IMR-90 (cell line): ENCODE measurements around the gene SPI1. TPM values are rescaled to one million over a fixed set of nuclear protein-coding genes. Genes with fewer than 3 reads are reported as not detected.
A peak's percentile ranks its signal among the peaks of the same experiment; 100 is the strongest.

Source experiments
- ATAC-seq: fragments of 200-7000 bp; cut with Tn5 transposase; 2 replicates; pipeline ENCODE4 v1.9.1; 2020; ENCODE audit warnings: low read depth, mild to moderate bottlenecking, moderate library complexity
- BruUV-seq: library from RNA; stranded (reverse); fragments of 400-500 nt; replicated peaks from 2 replicates; lab custom pipeline; 2021; lab: Mats Ljungman, UMichigan
- CTCF ChIA-PET: fragments of 300-600 bp; formaldehyde crosslinking; extraction: SDS; loops from one replicate; lab custom pipeline; 2021; ENCODE audit warnings: antibody characterized with exemption; lab: Yijun Ruan, JAX
- POLR2A ChIA-PET: fragments of 300-600 bp; sonication (Branson Sonifier 250); formaldehyde crosslinking; loops from one replicate; lab custom pipeline; 2022; ENCODE audit warnings: antibody characterized with exemption; ENCODE audit not compliant: unreplicated experiment; lab: Charles Lee
- DNase-seq: peaks from one replicate; pipeline ENCODE4 v3.0.0; 2013
- H2AFZ ChIP-seq: replicated peaks from 2 replicates; pipeline ENCODE3; 2013; ENCODE audit warnings: low read length, mild to moderate bottlenecking; ENCODE audit not compliant: poor library complexity
- H2AK5ac ChIP-seq: 2 replicates; pipeline ENCODE4 v1.6.1; 2013; ENCODE audit warnings: low read depth, low read length, inconsistent platforms
- H2AK9ac ChIP-seq: replicated peaks from 2 replicates; pipeline ENCODE3; 2013; ENCODE audit warnings: mild to moderate bottlenecking, low read depth, low read length, moderate library complexity; ENCODE audit not compliant: poor library complexity
- H2BK120ac ChIP-seq: 2 replicates; pipeline ENCODE4 v1.6.1; 2013; ENCODE audit warnings: low read depth, low read length, inconsistent platforms
- H2BK15ac ChIP-seq: 3 replicates; pipeline ENCODE4 v1.6.1; 2013; ENCODE audit warnings: low read depth, low read length, inconsistent platforms
- H2BK20ac ChIP-seq: 2 replicates; pipeline ENCODE4 v1.6.1; 2013; ENCODE audit warnings: low read depth, mild to moderate bottlenecking, inconsistent platforms, low read length, moderate library complexity
- H2BK5ac ChIP-seq: 2 replicates; pipeline ENCODE4 v1.6.1; 2013; ENCODE audit warnings: mild to moderate bottlenecking, low read depth, low read length, inconsistent platforms; ENCODE audit not compliant: poor library complexity, severe bottlenecking
- H3K14ac ChIP-seq: replicated peaks from 2 replicates; pipeline ENCODE4 v1.6.1; 2013; ENCODE audit warnings: low read depth, low read length, inconsistent platforms
- H3K18ac ChIP-seq: 2 replicates; pipeline ENCODE4 v1.6.1; 2013; ENCODE audit warnings: low read depth, low read length, control low read depth
- H3K23ac ChIP-seq: 2 replicates; pipeline ENCODE4 v1.6.1; 2013; ENCODE audit warnings: low read depth, low read length, inconsistent platforms
- H3K27ac ChIP-seq: 2 replicates; pipeline ENCODE4 v1.5.1; 2013; ENCODE audit warnings: mild to moderate bottlenecking, control low read depth, low read length; ENCODE audit not compliant: insufficient read depth
- H3K27me3 ChIP-seq: 2 replicates; pipeline ENCODE4 v1.6.1; 2013; ENCODE audit warnings: low read length; ENCODE audit not compliant: control insufficient read depth, insufficient read depth
- H3K36me3 ChIP-seq: 2 replicates; pipeline ENCODE4 v1.6.1; 2013; ENCODE audit warnings: low read length, mixed read lengths; ENCODE audit not compliant: control insufficient read depth, insufficient read depth
- H3K4ac ChIP-seq: 2 replicates; pipeline ENCODE4 v1.6.1; 2013; ENCODE audit warnings: low read depth, low read length, inconsistent platforms
- H3K4me1 ChIP-seq: 2 replicates; pipeline ENCODE4 v1.6.1; 2013; ENCODE audit warnings: low read length, mixed read lengths; ENCODE audit not compliant: control insufficient read depth, insufficient read depth
- H3K4me2 ChIP-seq: 2 replicates; pipeline ENCODE4 v1.6.1; 2013; ENCODE audit warnings: low read depth, mild to moderate bottlenecking, control low read depth, low read length, moderate library complexity
- H3K4me3 ChIP-seq: 2 replicates; pipeline ENCODE4 v1.5.1; 2013; ENCODE audit warnings: low read depth, mild to moderate bottlenecking, control low read depth, low read length, moderate library complexity; ENCODE audit not compliant: insufficient read depth
- H3K56ac ChIP-seq: 2 replicates; pipeline ENCODE4 v1.6.1; 2013; ENCODE audit warnings: low read length, inconsistent platforms; ENCODE audit not compliant: insufficient read depth; ENCODE audit errors: extremely low read depth
- H3K79me1 ChIP-seq, 2 experiments: 2 replicates each; pipeline ENCODE4 v1.6.1; 2013; ENCODE audit warnings: low read length in 2 of 2, inconsistent platforms in 1 of 2, low read depth in 1 of 2
- H3K9ac ChIP-seq: 2 replicates; pipeline ENCODE4 v1.6.1; 2013; ENCODE audit warnings: low read depth, low read length, control low read depth
- H3K9me1 ChIP-seq: 2 replicates; pipeline ENCODE4 v1.6.1; 2013; ENCODE audit warnings: low read length, inconsistent platforms; ENCODE audit not compliant: insufficient read depth
- H3K9me3 ChIP-seq: 2 replicates; pipeline ENCODE4 v1.6.1; 2013; ENCODE audit warnings: low read length; ENCODE audit not compliant: control insufficient read depth, insufficient read depth
- H4K20me1 ChIP-seq: 2 replicates; pipeline ENCODE4 v1.6.1; 2013; ENCODE audit warnings: low read length, inconsistent platforms; ENCODE audit not compliant: insufficient read depth
- H4K5ac ChIP-seq: 2 replicates; pipeline ENCODE4 v1.6.1; 2013; ENCODE audit warnings: mild to moderate bottlenecking, low read depth, low read length, control low read depth
- H4K8ac ChIP-seq, 2 experiments: 2 replicates each; pipeline ENCODE4 v1.6.1; 2013; ENCODE audit warnings: low read depth in 2 of 2, low read length in 2 of 2, control low read depth in 1 of 2, inconsistent platforms in 1 of 2
- H4K91ac ChIP-seq: 2 replicates; pipeline ENCODE4 v1.6.1; 2013; ENCODE audit warnings: low read depth, low read length, inconsistent platforms; ENCODE audit not compliant: insufficient read depth
- FOS ChIP-seq: fragments of 150-350 bp; IDR thresholded peaks from 2 replicates; pipeline ENCODE4 v1.6.1; 2016; ENCODE audit warnings: low read depth, low read length
- MAFK ChIP-seq: IDR thresholded peaks from 2 replicates; pipeline ENCODE4 v1.6.1; 2012; ENCODE audit warnings: low read depth, low read length, improper control_type of control experiment
- NFE2L2 ChIP-seq: fragments of 150-350 bp; IDR thresholded peaks from 2 replicates; pipeline ENCODE4 v1.6.1; 2016; ENCODE audit warnings: low read depth, mild to moderate bottlenecking, low read length
- RFX5 ChIP-seq: IDR thresholded peaks from 2 replicates; pipeline ENCODE4 v1.8.0; 2012; ENCODE audit warnings: low read depth, mild to moderate bottlenecking, low read length, moderate library complexity
- WGBS, 2 experiments: methylation state at CpG; one replicate each; pipeline versions ENCODE4 v1.1.5 to v1.1.7; 2013; ENCODE audit warnings: missing lambda C conversion rate in 2 of 2; ENCODE audit not compliant: insufficient read length in 1 of 2; ENCODE audit errors: extremely low coverage in 2 of 2; 5-methylcytosine and 5-hydroxymethylcytosine counted together
- dilution Hi-C: fragments of 300-500 bp; cut with HindIII; formaldehyde crosslinking; loops from one replicate; pipeline ENCODE4 v1.14.3; 2018; ENCODE audit warnings: low sequenced_read_pairs; ENCODE audit not compliant: unreplicated experiment
- in situ Hi-C: fragments of 300-500 bp; cut with MboI; formaldehyde crosslinking; loops from 3 replicates; pipeline ENCODE4 v1.14.3; 2019; ENCODE audit warnings: low sequenced_read_pairs, inconsistent platforms, mixed read lengths
- intact Hi-C: fragments of 100-400 bp; cut with micrococcal nuclease; formaldehyde crosslinking; loops from 2 replicates; pipeline ENCODE4 v1.10.0; 2022
- polyA plus RNA-seq, 3 experiments: library from polyadenylated mRNA; depleted of rRNA; stranded (reverse); fragments of >200 nt; gene quantifications; 2 replicates each; pipeline ENCODE4 v1.2.3, GENCODE V29; 2012; ENCODE audit warnings: low replicate concordance in 1 of 3
- total RNA-seq: library from RNA; depleted of rRNA; stranded (reverse); fragments of >200 nt; gene quantifications from 2 replicates; pipeline ENCODE4 v1.2.3, GENCODE V29; 2012

The SPI1 gene
- total and polyA plus RNA-seq, 2 of the 4 experiments (the other 2 are of a cell fraction), result not detected

- H4K8ac ChIP-seq, result peak overlapping the region; percentile 61 to 91; a peak in 3 of 4 replicates
- ATAC-seq, result peak; percentile 91
- intact Hi-C loops (no loop called here), in situ Hi-C loops (no loop called here), dilution Hi-C loops (no loop called here)
- peak overlapping the region; percentile 48 for H3K18ac ChIP-seq
- no peak overlapping the region for H3K4me3 ChIP-seq
- H3K56ac ChIP-seq, result no peak overlapping the region
- TF ChIP-seq MAFK, result peak; percentile 75
- TF ChIP-seq FOS, result 0 out of 2 replicates have a peak, but pooled peaks have one; percentile 25
- TF ChIP-seq NFE2L2, result peak; percentile 52; the same call in 1 of the 2 replicates
- TF ChIP-seq RFX5, result no peak
- no peaks in the 10 kb centered on the region for H3K9me3 ChIP-seq
- H2AK9ac ChIP-seq, result peak overlapping the region; percentile 77
- peak overlapping the region; percentile 87 for H2AFZ ChIP-seq
- H3K9ac ChIP-seq, result no peak overlapping the region
- peak overlapping the region; percentile 63; the same call in 1 of the 2 replicates for H3K23ac ChIP-seq
- H3K27ac ChIP-seq, result peak overlapping the region; percentile 66
- H3K4me1 ChIP-seq, result peaks cover 9% of the 10 kb centered on the region
- H3K36me3 ChIP-seq, result no peaks in the 10 kb centered on the region
- H3K79me1 ChIP-seq, result no peaks in the 10 kb centered on the region
- H4K20me1 ChIP-seq, result no peaks in the 10 kb centered on the region
- H3K27me3 ChIP-seq, result no peaks in the 10 kb centered on the region
- peak overlapping the region; percentile 58 for H4K91ac ChIP-seq
- peak overlapping the region; percentile 85 for H3K14ac ChIP-seq
- peak overlapping the region; percentile 38 for H4K5ac ChIP-seq
- peaks cover 6% of the 10 kb centered on the region for H3K9me1 ChIP-seq
- peak overlapping the region; percentile 64; the same call in 2 of the 3 replicates for H2BK15ac ChIP-seq
- ChIA-PET CTCF (interaction anchor here (1.3 kb wide), 1 partner anchor 19 kb away, joined by 3 read pairs; no protein-coding TSS in a partner anchor), POLR2A (interaction anchor here (0.5 kb wide), 1 partner anchor 18 kb away, joined by 3 read pairs; no protein-coding TSS in a partner anchor)
- H3K4me2 ChIP-seq, result peak overlapping the region; percentile 41
- peak; percentile 88 for DNase-seq
- peak overlapping the region; percentile 59 for H2BK5ac ChIP-seq
- peak overlapping the region; percentile 71 for H2BK20ac ChIP-seq
- 37% methylated on average over 7 of the region's 20 CpGs; no CpG with 5 or more reads in 1 of the 2 experiments for WGBS, 2 experiments
- H3K4ac ChIP-seq, result peak overlapping the region; percentile 90
- peak overlapping the region; percentile 84 for H2BK120ac ChIP-seq
- BruUV-seq, result no TSS peak
- H2AK5ac ChIP-seq, result peak overlapping the region; percentile 93; the same call in 1 of the 2 replicates
These were observed 15.1 kb upstream of the SPI1 start for GRCh38 chr11:47393163-47394049.
